ENCODE results near the gene PRDX5. TPM values are rescaled to one million over a fixed set of nuclear protein-coding genes. Genes with fewer than 3 reads are reported as not detected.

The PRDX5 gene
- total RNA-seq, 1 experiment from 2014 or later: 228 TPM

- H2BK5ac ChIP-seq (ENCODE audit: insufficient read length, low read length): no peak overlapping the region
- no peak for TF ChIP-seq CTCF (conservative IDR thresholded peaks at IDR 0.05)
- H3K18ac ChIP-seq (ENCODE audit: insufficient read length, low read depth, low read length): no peak overlapping the region
- DNase-seq: no peak
- no peak overlapping the region for H2AK5ac ChIP-seq (ENCODE audit: insufficient read length, low read length)
- no peak overlapping the region for H2BK20ac ChIP-seq (ENCODE audit: low read depth, low read length, poor library complexity, severe bottlenecking)
- Mint-ChIP-seq H3K4me1 (peaks cover 0 to 7% of the 10 kb centered on the region in 2 experiments; a peak in 1 of 4 replicates), H3K4me3 (no peak overlapping the region), H3K27me3 (ENCODE audit: low read depth) (no peaks in the 10 kb centered on the region), H3K27ac (no peak overlapping the region), H3K9me3 (no peaks in the 10 kb centered on the region; a peak in 1 of 5 replicates), H3K36me3 (ENCODE audit: insufficient read depth in 1 of 3, low read depth in 3 of 3) (peaks cover 26 to 67% (median 50%) of the 10 kb centered on the region in 3 experiments)
- no peak overlapping the region for H4K91ac ChIP-seq (ENCODE audit: insufficient read length, low read depth, low read length)
- no peaks in the 10 kb centered on the region for H3K23me2 ChIP-seq (ENCODE audit: insufficient read length, low read depth, low read length, poor library complexity, severe bottlenecking)
- H2BK120ac ChIP-seq (ENCODE audit: low read depth, low read length, poor library complexity, severe bottlenecking): no peak overlapping the region
- H4K5ac ChIP-seq (ENCODE audit: insufficient read length, low read depth, low read length): no peak overlapping the region
- H3K9me3 ChIP-seq (ENCODE audit: control insufficient read depth, low read depth, low read length): no peaks in the 10 kb centered on the region
- no peaks in the 10 kb centered on the region for H4K20me1 ChIP-seq (ENCODE audit: control insufficient read depth, insufficient read depth, insufficient read length)
- H3T11ph ChIP-seq (ENCODE audit: low read length): no peak overlapping the region
- no peak overlapping the region for H2BK12ac ChIP-seq (ENCODE audit: insufficient read length, low read depth, low read length)
- H3K79me1 ChIP-seq (ENCODE audit: insufficient read depth, low read depth, low read length, poor library complexity, severe bottlenecking): no peaks in the 10 kb centered on the region
- no peak overlapping the region for H3K4me2 ChIP-seq (ENCODE audit: insufficient read depth, insufficient read length, low read length)
- no peak overlapping the region for H3K4ac ChIP-seq (ENCODE audit: low read depth, low read length)
- H2BK15ac ChIP-seq (ENCODE audit: low read depth, low read length): no peak overlapping the region
- H3K9ac ChIP-seq (ENCODE audit: extremely low read depth, insufficient read length, low read length): no peak overlapping the region
- no peak overlapping the region for H3K27ac ChIP-seq (ENCODE audit: insufficient read length, low read depth, low read length)
- H3K27me3 ChIP-seq (ENCODE audit: insufficient read depth, low read length): no peaks in the 10 kb centered on the region
- WGBS (ENCODE audit: extremely low coverage, insufficient read length, low lambda C conversion rate): no CpG with 5 or more reads among the region's 1 CpG
- no peak overlapping the region for H3K14ac ChIP-seq (ENCODE audit: insufficient read depth, low read length)
- H3K4me1 ChIP-seq (ENCODE audit: insufficient read depth, low read length): no peaks in the 10 kb centered on the region
- H3K23ac ChIP-seq (ENCODE audit: insufficient read length, low read depth, low read length): no peak overlapping the region
- no peak overlapping the region for H2AFZ ChIP-seq (ENCODE audit: low read length)
- H3K56ac ChIP-seq (ENCODE audit: insufficient read length, low read depth, low read length): no peak overlapping the region
- H4K8ac ChIP-seq (replicated peaks; ENCODE audit: insufficient read length, low read depth, low read length): no peak overlapping the region
- H3K79me2 ChIP-seq (ENCODE audit: insufficient read depth, low read length): no peaks in the 10 kb centered on the region
Observed at GRCh38 chr11:64366751-64367150, 48.8 kb downstream of the PRDX5 start.
